EH (cell line): Measurements from ENCODE around the gene FBLN1.
"Not testable (repeated sequence)": the region's sequence is repeated elsewhere in the genome, so short reads cannot be mapped to it uniquely, and the experiment has no call there.

Experiments used
- DNase-seq: peaks from one replicate; pipeline ENCODE4 v3.0.0-alpha.2; 2015; ENCODE audit warnings: low read depth

The FBLN1 gene

GRCh38 chr22:45477366-45478107, 25.1 kb upstream of the FBLN1 start:
- no peak for DNase-seq

- DNase-seq: peak; percentile 99
Observed at GRCh38 chr22:45478108-45478771, 24.4 kb upstream of the FBLN1 start.

- DNase-seq: no peak
Observed at GRCh38 chr22:45480717-45481116, 22.0 kb upstream of the FBLN1 start.

- no peak for DNase-seq
Observed at GRCh38 chr22:45481661-45482060, 21.0 kb upstream of the FBLN1 start.

- no peak for DNase-seq
Observed at GRCh38 chr22:45482169-45482568, 20.5 kb upstream of the FBLN1 start.

GRCh38 chr22:45483319-45483718, 19.4 kb upstream of the FBLN1 start:
- DNase-seq: no peak

GRCh38 chr22:45483918-45484499, 18.7 kb upstream of the FBLN1 start:
- no peak for DNase-seq

GRCh38 chr22:45484742-45485141, 17.9 kb upstream of the FBLN1 start:
- DNase-seq: no peak

GRCh38 chr22:45485261-45485660, 17.4 kb upstream of the FBLN1 start:
- DNase-seq: peak; percentile 53

- DNase-seq: no peak
Observed at GRCh38 chr22:45488764-45489370, 13.8 kb upstream of the FBLN1 start.

GRCh38 chr22:45490836-45491235, 11.8 kb upstream of the FBLN1 start:
- DNase-seq: no peak

GRCh38 chr22:45491841-45492240, 10.8 kb upstream of the FBLN1 start:
- peak; percentile 77 for DNase-seq

- peak; percentile 76 for DNase-seq
Observed at GRCh38 chr22:45493286-45493771, 9.4 kb upstream of the FBLN1 start.

- not testable (repeated sequence) for DNase-seq
Observed at GRCh38 chr22:45494306-45494705, 8.4 kb upstream of the FBLN1 start.

GRCh38 chr22:45495616-45496015, 7.1 kb upstream of the FBLN1 start:
- not testable (repeated sequence) for DNase-seq

- peak; percentile 29 for DNase-seq
Observed at GRCh38 chr22:45496451-45496941, 6.2 kb upstream of the FBLN1 start.

- no peak for DNase-seq
Observed at GRCh38 chr22:45497351-45498145, 5.1 kb upstream of the FBLN1 start.

- peak; percentile 42 for DNase-seq
Observed at GRCh38 chr22:45499746-45500145, 2.9 kb upstream of the FBLN1 start.

GRCh38 chr22:45503050-45503815, 550 bp downstream of the FBLN1 start:
- no peak for DNase-seq

GRCh38 chr22:45503816-45504372, 1.2 kb downstream of the FBLN1 start:
- no peak for DNase-seq
